ENCODE data around the gene TARS1.

DNA sequence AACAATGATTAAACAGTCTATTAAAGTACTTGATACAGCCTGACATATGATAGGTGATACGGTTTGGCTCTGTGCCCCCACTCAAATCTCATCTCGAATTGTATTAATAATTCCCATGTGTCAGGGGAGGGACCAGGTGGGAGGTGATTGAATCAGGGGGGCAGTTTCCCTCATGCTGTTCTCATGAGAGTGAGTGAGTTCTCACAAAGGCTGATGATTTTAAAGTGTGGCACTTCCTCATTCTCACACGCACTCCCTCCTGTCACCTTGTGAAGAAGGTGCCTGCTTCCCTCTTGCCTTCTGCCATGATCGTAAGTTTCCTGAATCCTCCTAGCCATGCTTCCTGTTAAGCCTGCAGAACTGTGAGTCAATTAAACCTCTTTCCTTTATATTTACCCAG is 40.1 kb upstream of the TARS1 start:
- TF ChIP-seq, protein P1, sequence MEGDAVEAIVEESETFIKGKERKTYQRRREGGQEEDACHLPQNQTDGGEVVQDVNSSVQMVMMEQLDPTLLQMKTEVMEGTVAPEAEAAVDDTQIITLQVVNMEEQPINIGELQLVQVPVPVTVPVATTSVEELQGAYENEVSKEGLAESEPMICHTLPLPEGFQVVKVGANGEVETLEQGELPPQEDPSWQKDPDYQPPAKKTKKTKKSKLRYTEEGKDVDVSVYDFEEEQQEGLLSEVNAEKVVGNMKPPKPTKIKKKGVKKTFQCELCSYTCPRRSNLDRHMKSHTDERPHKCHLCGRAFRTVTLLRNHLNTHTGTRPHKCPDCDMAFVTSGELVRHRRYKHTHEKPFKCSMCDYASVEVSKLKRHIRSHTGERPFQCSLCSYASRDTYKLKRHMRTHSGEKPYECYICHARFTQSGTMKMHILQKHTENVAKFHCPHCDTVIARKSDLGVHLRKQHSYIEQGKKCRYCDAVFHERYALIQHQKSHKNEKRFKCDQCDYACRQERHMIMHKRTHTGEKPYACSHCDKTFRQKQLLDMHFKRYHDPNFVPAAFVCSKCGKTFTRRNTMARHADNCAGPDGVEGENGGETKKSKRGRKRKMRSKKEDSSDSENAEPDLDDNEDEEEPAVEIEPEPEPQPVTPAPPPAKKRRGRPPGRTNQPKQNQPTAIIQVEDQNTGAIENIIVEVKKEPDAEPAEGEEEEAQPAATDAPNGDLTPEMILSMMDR (IDR thresholded peaks at IDR 0.05), result no peak
- TF ChIP-seq POLR2A (IDR thresholded peaks at IDR 0.05), result no peak

Measured in adrenal gland (tissue), 5 donors.